ENCODE data around the gene LRG1.

Gene LRG1

DNA sequence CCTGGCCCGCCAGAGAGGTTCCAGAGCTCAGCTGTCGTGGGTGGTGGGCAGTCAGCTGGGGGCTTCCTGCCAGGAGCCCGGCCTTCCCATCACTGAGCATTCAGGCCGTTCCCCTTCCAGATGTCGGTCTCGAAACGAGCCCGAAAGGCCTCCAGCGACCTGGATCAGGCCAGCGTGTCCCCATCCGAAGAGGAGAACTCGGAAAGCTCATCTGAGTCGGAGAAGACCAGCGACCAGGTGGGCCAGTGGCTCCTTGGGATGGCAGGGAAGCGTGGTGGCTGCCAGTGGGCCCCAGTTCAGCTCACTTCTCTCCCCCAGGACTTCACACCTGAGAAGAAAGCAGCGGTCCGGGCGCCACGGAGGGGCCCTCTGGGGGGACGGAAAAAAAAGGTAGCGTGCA lies 48.4 kb downstream of the LRG1 start:
- DNase-seq, result no peak

DNA sequence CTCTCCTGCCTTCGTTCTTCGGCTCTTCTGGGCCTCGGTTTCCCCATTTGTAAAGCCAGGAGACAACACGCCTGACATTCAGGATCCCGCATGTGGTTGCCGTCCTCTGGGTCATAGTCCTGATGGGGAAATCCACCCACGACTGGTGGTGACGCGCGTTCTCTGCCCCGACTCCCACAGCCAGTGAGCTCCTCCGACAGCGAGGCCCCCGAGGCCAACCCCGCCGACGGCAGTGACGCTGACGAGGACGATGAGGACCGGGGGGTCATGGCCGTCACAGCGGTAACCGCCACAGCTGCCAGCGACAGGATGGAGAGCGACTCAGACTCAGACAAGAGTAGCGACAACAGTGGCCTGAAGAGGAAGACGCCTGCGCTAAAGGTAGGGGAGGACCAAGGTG lies 51.3 kb downstream of the LRG1 start:
- no peak for DNase-seq

DNA sequence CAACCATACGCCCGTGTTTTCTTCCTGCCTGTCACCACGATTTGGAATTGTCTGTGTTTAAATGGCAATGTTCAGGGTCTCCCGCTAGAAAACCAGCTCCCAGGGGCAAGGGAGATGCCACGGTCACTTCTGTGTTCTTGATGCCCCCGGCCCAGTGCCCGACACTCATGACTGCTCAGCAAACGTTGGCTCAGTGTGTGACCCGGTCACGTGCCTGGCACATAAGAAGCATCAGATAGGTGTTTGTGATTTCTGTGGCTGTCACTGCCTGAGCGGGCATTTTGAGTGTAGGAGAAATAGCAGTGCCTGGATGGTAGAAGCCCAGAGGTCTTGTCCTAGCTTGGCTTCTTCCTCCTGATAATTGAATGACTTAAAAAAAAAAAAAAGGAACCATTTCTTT lies 52.3 kb downstream of the LRG1 start:
- DNase-seq, result no peak

Data from NCI-H524 treated with DMSO at 0.1 percent for 48 hours (cell line).